A549 (cell line): Measurements from ENCODE around the gene CD3G. TPM values are rescaled to one million over a fixed set of nuclear protein-coding genes. Genes with fewer than 3 reads are reported as not detected.

Experiments
- ATAC-seq, 2 experiments: fragments of 200-7000 bp in 1 of 2; fragments of >200 bp in 1 of 2; cut with Nextera tagmentation in 1 of 2; cut with Tn5 transposase in 1 of 2; 3 replicates each; pipeline versions ENCODE4 v1.8.0 to v1.9.1; 2018 to 2020; ENCODE audit warnings: mild to moderate bottlenecking in 1 of 2, moderate library complexity in 1 of 2
- CTCF ChIA-PET: fragments of 300-600 bp; sonication (Branson Sonifier 250); formaldehyde crosslinking; extraction: SDS; loops from one replicate; lab custom pipeline; 2021; ENCODE audit warnings: antibody characterized with exemption, inconsistent platforms; lab: Yijun Ruan, JAX
- POLR2A ChIA-PET: fragments of 350-600 bp; formaldehyde crosslinking; extraction: SDS; loops from one replicate; lab custom pipeline; 2021; ENCODE audit warnings: antibody characterized with exemption, inconsistent platforms; lab: Yijun Ruan, JAX
- DNase-seq, 2 experiments: peaks; one replicate each; pipeline versions ENCODE4 v3.0.0 to v3.0.0-alpha.2; 2011 to 2016; ENCODE audit warnings: low read depth in 1 of 2, low spot score in 1 of 2
- FAIRE-seq: peaks from 2 replicates; lab custom pipeline; 2011; peaks lifted over from hg19 to GRCh38; lab: Jason Lieb, UNC
- H3K27ac ChIP-seq, 2 experiments: fragments of >200 bp; sonication (Bioruptor Twin); formaldehyde crosslinking; 3 replicates each; pipeline ENCODE4 v1.5.1; 2016 to 2017
- H3K4me1 ChIP-seq: fragments of >200 bp; sonication (Bioruptor Twin); formaldehyde crosslinking; 3 replicates; pipeline ENCODE4 v1.6.1; 2016
- H3K4me2 ChIP-seq: fragments of >200 bp; sonication (Bioruptor Twin); formaldehyde crosslinking; 3 replicates; pipeline ENCODE4 v1.6.1; 2016
- H3K4me3 ChIP-seq: fragments of >200 bp; sonication (Bioruptor Twin); formaldehyde crosslinking; 3 replicates; pipeline ENCODE4 v1.5.1; 2016
- H3K9me3 ChIP-seq: fragments of >200 bp; sonication (Bioruptor Twin); formaldehyde crosslinking; 3 replicates; pipeline ENCODE4 v1.6.1; 2016
- CBX2 ChIP-seq: fragments of 200-600 bp; sonication (generic); IDR thresholded peaks from 2 replicates; pipeline ENCODE4 v1.6.1; 2016; ENCODE audit warnings: low read depth, mild to moderate bottlenecking, borderline replicate concordance
- EHF ChIP-seq: fragments of 250-450 bp; sonication (Bioruptor Pico); IDR thresholded peaks from 2 replicates; pipeline ENCODE4 v1.5.0; 2020; ENCODE audit warnings: mild to moderate bottlenecking
- JUN ChIP-seq, 2 experiments: fragments of >200 bp; sonication (Bioruptor Twin); formaldehyde crosslinking; IDR thresholded peaks; 2 replicates in 1 of 2; 3 replicates in 1 of 2; pipeline ENCODE4 v1.6.1; 2016 to 2017
- KDM5A ChIP-seq: fragments of 200-600 bp; sonication (generic); IDR thresholded peaks from 2 replicates; pipeline ENCODE4 v1.6.1; 2016; ENCODE audit warnings: antibody characterized with exemption, mild to moderate bottlenecking
- NFE2L2 ChIP-seq: fragments of 150-350 bp; conservative IDR thresholded peaks from 2 replicates; pipeline ENCODE4 v1.6.1; 2014; ENCODE audit warnings: low read length
- POLR2A ChIP-seq: IDR thresholded peaks from 2 replicates; pipeline ENCODE4 v1.6.1; 2012; ENCODE audit warnings: mild to moderate bottlenecking, low read length
- POLR2AphosphoS2 ChIP-seq: conservative IDR thresholded peaks from 2 replicates; pipeline ENCODE4 v1.6.1; 2012; ENCODE audit warnings: low read length, improper control_type of control experiment, inconsistent platforms
- RARB ChIP-seq: fragments of 250-450 bp; sonication (Bioruptor Pico); IDR thresholded peaks from 2 replicates; pipeline ENCODE4 v1.8.0; 2021; ENCODE audit warnings: mild to moderate bottlenecking, moderate library complexity
- RNF2 ChIP-seq: fragments of 200-600 bp; sonication (generic); IDR thresholded peaks from 2 replicates; pipeline ENCODE4 v1.6.1; 2016; ENCODE audit warnings: low read depth, mild to moderate bottlenecking, antibody characterized with exemption, moderate library complexity, borderline replicate concordance
- ZC3H11A ChIP-seq: fragments of 450-650 bp; IDR thresholded peaks from 2 replicates; pipeline ENCODE4 v1.6.1; 2014; ENCODE audit warnings: antibody characterized with exemption, mild to moderate bottlenecking
- ZNF302 ChIP-seq: fragments of 250-450 bp; sonication (Bioruptor Pico); IDR thresholded peaks from 2 replicates; pipeline ENCODE4 v1.9.0; 2021; ENCODE audit warnings: inconsistent platforms, mild to moderate bottlenecking, moderate library complexity
- WGBS: methylation state at CpG from one replicate; pipeline ENCODE4 v1.1.6; 2017; ENCODE audit errors: missing lambda C conversion rate; 5-methylcytosine and 5-hydroxymethylcytosine counted together
- polyA minus RNA-seq: library from RNA; depleted of rRNA, polyadenylated mRNA; stranded (reverse); fragments of >200 nt; gene quantifications from 2 replicates; pipeline ENCODE4 v1.2.3, GENCODE V29; 2011; rRNA and poly(A)+ RNA removed
- polyA plus RNA-seq, 4 experiments: library from polyadenylated mRNA; depleted of rRNA in 3 of 4; stranded (reverse); fragments of >200 nt; fragmentation: RNase III in 1 of 4; extraction: RNeasy Plus Mini Kit Qiagen cat#74134 plus additional on column Dnase treatment in 1 of 4; gene quantifications; 2 replicates in 3 of 4; 3 replicates in 1 of 4; pipeline ENCODE4 v1.2.3, GENCODE V29; 2011 to 2017
- TF ChIP-seq, protein P1 (sequence below): fragments of 450-650 bp; IDR thresholded peaks from 2 replicates; pipeline ENCODE4 v1.6.1; 2014; ENCODE audit warnings: antibody characterized with exemption
- TF ChIP-seq, protein P2 (sequence below): fragments of 200-600 bp; sonication (generic); IDR thresholded peaks from 2 replicates; pipeline ENCODE4 v1.6.1; 2016; ENCODE audit warnings: antibody characterized with exemption, mild to moderate bottlenecking, moderate library complexity
- TF ChIP-seq, protein P3 (sequence below): fragments of >200 bp; sonication (Bioruptor Twin); formaldehyde crosslinking; IDR thresholded peaks from 3 replicates; pipeline ENCODE4 v1.6.1; 2016

The CD3G gene
- polyA plus RNA-seq (2011; rRNA removed) (not detected in 2 replicates), polyA plus RNA-seq (2017; fragmentation: RNase III; extraction: RNeasy Plus Mini Kit Qiagen cat#74134 plus additional on column Dnase treatment) (not detected in 3 replicates), polyA minus RNA-seq (not detected in 2 replicates)
- not detected in 2 replicates for polyA plus RNA-seq (2012; cell fraction: cytosol; rRNA removed)
- not detected in 2 replicates for polyA plus RNA-seq (2012; cell fraction: nucleus; rRNA removed)

DNA sequence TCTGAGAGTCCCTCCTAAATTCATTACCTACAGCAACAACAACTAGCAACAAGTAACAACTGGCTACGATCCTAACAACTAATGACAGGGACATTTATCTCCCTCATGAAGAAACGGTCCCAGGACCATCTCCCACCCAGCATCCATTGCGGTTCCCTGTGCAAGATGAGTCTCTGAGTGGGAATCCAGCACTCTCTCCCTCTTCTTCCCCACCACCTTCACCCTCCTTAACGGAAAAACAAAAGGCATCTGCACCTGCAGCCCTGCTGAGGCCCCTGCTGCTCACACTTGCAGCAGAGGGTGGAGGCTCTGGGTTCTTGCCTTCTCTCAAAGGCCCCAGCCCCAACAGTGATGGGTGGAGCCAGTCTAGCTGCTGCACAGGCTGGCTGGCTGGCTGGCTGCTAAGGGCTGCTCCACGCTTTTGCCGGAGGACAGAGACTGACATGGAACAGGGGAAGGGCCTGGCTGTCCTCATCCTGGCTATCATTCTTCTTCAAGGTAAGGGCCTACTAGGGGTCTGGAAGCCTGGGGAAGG is at the start of gene CD3G:
TSS of gene CD3G (plus strand) at position 364 of the 535 bp plus-strand sequence. CDS start at position 444, 80 bp downstream.
- POLR2A ChIA-PET: no interaction called here
- no peaks in the 10 kb centered on the region for H3K9me3 ChIP-seq
- no peak for DNase-seq
- H3K4me2 ChIP-seq: no peak within 1 kb of the TSS
- TF ChIP-seq KDM5A (no peak), NFE2L2 (no peak), ZC3H11A (no peak), POLR2AphosphoS2 (no peak)
- TF ChIP-seq, protein P1, sequence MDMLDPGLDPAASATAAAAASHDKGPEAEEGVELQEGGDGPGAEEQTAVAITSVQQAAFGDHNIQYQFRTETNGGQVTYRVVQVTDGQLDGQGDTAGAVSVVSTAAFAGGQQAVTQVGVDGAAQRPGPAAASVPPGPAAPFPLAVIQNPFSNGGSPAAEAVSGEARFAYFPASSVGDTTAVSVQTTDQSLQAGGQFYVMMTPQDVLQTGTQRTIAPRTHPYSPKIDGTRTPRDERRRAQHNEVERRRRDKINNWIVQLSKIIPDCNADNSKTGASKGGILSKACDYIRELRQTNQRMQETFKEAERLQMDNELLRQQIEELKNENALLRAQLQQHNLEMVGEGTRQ: no peak
- ATAC-seq: no peak
- no peaks in the 10 kb centered on the region for H3K4me1 ChIP-seq
- no peak within 1 kb of the TSS for H3K4me3 ChIP-seq
- FAIRE-seq: no peak
- CTCF ChIA-PET: no interaction called here
- H3K27ac ChIP-seq: no peak within 1 kb of the TSS
- WGBS: 48% methylated on average over 6 of the region's 6 CpGs

DNA sequence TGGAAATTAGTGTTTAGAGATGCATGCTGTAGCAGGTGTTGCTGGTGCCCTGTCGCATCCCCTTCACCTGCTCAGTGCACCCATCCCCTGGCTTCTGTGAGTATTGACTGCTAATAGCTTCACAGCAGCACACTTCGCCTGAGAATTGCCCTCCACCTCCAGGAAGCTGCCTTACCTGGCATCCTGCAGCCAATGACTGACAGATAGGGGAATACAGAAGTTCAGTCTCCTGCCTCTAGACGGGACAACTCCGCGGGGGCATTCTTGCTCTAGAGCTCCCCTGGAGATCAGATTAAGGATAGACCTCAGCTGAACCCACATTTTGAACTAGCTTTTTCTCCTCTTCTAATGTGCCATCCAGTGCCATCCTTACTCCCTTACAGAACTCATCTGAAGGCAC is 48.9 kb upstream of the CD3G start:
- POLR2A ChIA-PET: no interaction called here
- FAIRE-seq (no peak), ATAC-seq (peak; percentile 46 to 65; a peak in 3 of 6 replicates), DNase-seq (no peak)
- H3K9me3 ChIP-seq: no peaks in the 10 kb centered on the region
- WGBS: 73% methylated on average over 5 of the region's 5 CpGs
- no peak overlapping the region for H3K27ac ChIP-seq
- H3K4me2 ChIP-seq: no peak overlapping the region
- 0 out of 3 replicates have a peak, but pooled peaks cover 4% of the 10 kb centered on the region for H3K4me1 ChIP-seq
- CTCF ChIA-PET: interaction anchor here (0.7 to 1.9 kb wide), 8 partner anchors 13 to 299 kb away, joined by 3 to 5 read pairs (median 4); no protein-coding TSS in a partner anchor
- TF ChIP-seq EHF (CRISPR knock-in tag): no peak
- TF ChIP-seq, protein P1: no peak
- TF ChIP-seq ZNF302 (CRISPR knock-in tag): no peak
- TF ChIP-seq, protein P2, sequence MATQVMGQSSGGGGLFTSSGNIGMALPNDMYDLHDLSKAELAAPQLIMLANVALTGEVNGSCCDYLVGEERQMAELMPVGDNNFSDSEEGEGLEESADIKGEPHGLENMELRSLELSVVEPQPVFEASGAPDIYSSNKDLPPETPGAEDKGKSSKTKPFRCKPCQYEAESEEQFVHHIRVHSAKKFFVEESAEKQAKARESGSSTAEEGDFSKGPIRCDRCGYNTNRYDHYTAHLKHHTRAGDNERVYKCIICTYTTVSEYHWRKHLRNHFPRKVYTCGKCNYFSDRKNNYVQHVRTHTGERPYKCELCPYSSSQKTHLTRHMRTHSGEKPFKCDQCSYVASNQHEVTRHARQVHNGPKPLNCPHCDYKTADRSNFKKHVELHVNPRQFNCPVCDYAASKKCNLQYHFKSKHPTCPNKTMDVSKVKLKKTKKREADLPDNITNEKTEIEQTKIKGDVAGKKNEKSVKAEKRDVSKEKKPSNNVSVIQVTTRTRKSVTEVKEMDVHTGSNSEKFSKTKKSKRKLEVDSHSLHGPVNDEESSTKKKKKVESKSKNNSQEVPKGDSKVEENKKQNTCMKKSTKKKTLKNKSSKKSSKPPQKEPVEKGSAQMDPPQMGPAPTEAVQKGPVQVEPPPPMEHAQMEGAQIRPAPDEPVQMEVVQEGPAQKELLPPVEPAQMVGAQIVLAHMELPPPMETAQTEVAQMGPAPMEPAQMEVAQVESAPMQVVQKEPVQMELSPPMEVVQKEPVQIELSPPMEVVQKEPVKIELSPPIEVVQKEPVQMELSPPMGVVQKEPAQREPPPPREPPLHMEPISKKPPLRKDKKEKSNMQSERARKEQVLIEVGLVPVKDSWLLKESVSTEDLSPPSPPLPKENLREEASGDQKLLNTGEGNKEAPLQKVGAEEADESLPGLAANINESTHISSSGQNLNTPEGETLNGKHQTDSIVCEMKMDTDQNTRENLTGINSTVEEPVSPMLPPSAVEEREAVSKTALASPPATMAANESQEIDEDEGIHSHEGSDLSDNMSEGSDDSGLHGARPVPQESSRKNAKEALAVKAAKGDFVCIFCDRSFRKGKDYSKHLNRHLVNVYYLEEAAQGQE: no peak
- TF ChIP-seq RARB (CRISPR knock-in tag): no peak
- TF ChIP-seq, protein P3, sequence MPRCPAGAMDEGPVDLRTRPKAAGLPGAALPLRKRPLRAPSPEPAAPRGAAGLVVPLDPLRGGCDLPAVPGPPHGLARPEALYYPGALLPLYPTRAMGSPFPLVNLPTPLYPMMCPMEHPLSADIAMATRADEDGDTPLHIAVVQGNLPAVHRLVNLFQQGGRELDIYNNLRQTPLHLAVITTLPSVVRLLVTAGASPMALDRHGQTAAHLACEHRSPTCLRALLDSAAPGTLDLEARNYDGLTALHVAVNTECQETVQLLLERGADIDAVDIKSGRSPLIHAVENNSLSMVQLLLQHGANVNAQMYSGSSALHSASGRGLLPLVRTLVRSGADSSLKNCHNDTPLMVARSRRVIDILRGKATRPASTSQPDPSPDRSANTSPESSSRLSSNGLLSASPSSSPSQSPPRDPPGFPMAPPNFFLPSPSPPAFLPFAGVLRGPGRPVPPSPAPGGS: no peak
- no peak for TF ChIP-seq RNF2
- TF ChIP-seq JUN (IDR thresholded peaks at IDR 0.05): no peak
- TF ChIP-seq POLR2A: no peak
- no peak for TF ChIP-seq CBX2
- TF ChIP-seq ZC3H11A: no peak
- TF ChIP-seq, all 56 proteins: peak for 0
- no peak overlapping the region for H3K4me3 ChIP-seq
